GOT3 (cell line): ENCODE results near the gene PRKAA2.

Experiments used
- DNase-seq: peaks from one replicate; lab custom pipeline; 2025; ENCODE audit warnings: mixed read lengths; lab: John Stamatoyannopoulos, UW

PRKAA2 gene

GRCh38 chr1:56713112-56713511 is 68.0 kb downstream of the PRKAA2 start:
- no peak for DNase-seq

- no peak for DNase-seq
These were observed 70.0 kb downstream of the PRKAA2 start for GRCh38 chr1:56715156-56715555.

- DNase-seq = no peak
These were observed 74.1 kb downstream of the PRKAA2 start for GRCh38 chr1:56719171-56719570.

GRCh38 chr1:56726706-56727105 is 81.6 kb downstream of the PRKAA2 start:
- DNase-seq = no peak

- DNase-seq = no peak
These were observed 83.8 kb downstream of the PRKAA2 start for GRCh38 chr1:56728964-56729363.

GRCh38 chr1:56745231-56745630 is 100.1 kb downstream of the PRKAA2 start:
- DNase-seq = no peak

GRCh38 chr1:56754708-56755479 is 109.8 kb downstream of the PRKAA2 start:
- no peak for DNase-seq

- no peak for DNase-seq
These were observed 110.8 kb downstream of the PRKAA2 start for GRCh38 chr1:56755911-56756310.

- no peak for DNase-seq
These were observed 113.0 kb downstream of the PRKAA2 start for GRCh38 chr1:56758135-56758534.

GRCh38 chr1:56758794-56759193 is 113.7 kb downstream of the PRKAA2 start:
- DNase-seq = no peak
